ENCODE data around the gene TRIM75. TPM values are rescaled to one million over a fixed set of nuclear protein-coding genes. Genes with fewer than 3 reads are reported as not detected.
A peak's percentile ranks its signal among the peaks of the same experiment; 100 is the strongest.
"Not testable (repeated sequence)": the region's sequence is repeated elsewhere in the genome, so short reads cannot be mapped to it uniquely, and the experiment has no call there.

TRIM75 gene
- total and polyA plus RNA-seq, 10 donors = not detected

GRCh38 chr4:165077034-165077578, 23.4 kb downstream of the TRIM75 start:
- peaks cover 0 to 75% (median 30%) of the 10 kb centered on the region in 6 donors for H3K36me3 ChIP-seq
- H3K27me3 ChIP-seq (replicated peaks in 1 of 7) = no peaks in the 10 kb centered on the region
- intact Hi-C loops (cut with DNase I; ENCODE audit: low total_unique reads) = no loop called here
- 90 to 95% (median 93%) methylated on average over 5 of the region's 5 CpGs for WGBS, 5 donors
- no peak for DNase-seq
- H3K4me1 ChIP-seq = peaks cover 0 to 2% (median 0%) of the 10 kb centered on the region in 6 donors
- no peak overlapping the region for H3K4me3 ChIP-seq
- no peak for TF ChIP-seq CTCF (IDR thresholded peaks at IDR 0.05 in 8 of 11, conservative IDR thresholded peaks at IDR 0.05 in 3 of 11)
- no peak for TF ChIP-seq POLR2AphosphoS5 (IDR thresholded peaks at IDR 0.05)
- no peak for TF ChIP-seq POLR2A (IDR thresholded peaks at IDR 0.05)
- H3K9me3 ChIP-seq = no peaks in the 10 kb centered on the region
- H3K27ac ChIP-seq = no peak overlapping the region

DNA sequence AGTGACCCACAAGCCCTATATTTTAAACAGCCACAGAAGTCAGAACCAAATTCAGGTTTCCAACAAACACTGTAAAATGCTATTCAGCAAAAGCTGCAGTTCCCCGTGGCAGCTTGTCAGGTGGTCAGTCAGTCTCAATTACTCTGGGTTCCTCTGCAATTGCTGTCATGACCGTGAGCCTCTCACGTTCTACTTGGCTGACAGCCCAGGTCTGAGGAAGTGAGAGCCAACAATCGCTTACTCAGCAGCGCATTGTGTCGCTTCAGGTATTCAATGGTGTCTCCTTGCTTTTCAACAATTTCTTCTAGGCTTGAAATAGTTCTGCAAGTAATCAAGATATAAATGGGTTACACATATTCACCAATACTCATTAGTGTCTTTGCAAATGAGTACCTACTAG, 25.8 kb downstream of the TRIM75 start:
- no peaks in the 10 kb centered on the region for H3K27me3 ChIP-seq (replicated peaks in 1 of 7)
- WGBS, 5 donors = 36 to 48% (median 39%) methylated on average over 6 of the region's 6 CpGs
- H3K4me1 ChIP-seq = peaks cover 0 to 2% (median 0%) of the 10 kb centered on the region in 6 donors
- no peak overlapping the region for H3K27ac ChIP-seq
- peaks cover 0 to 75% (median 33%) of the 10 kb centered on the region in 6 donors for H3K36me3 ChIP-seq
- TF ChIP-seq POLR2AphosphoS5 (IDR thresholded peaks at IDR 0.05) (peak in 1 of 3 donors; percentile 42), POLR2A (IDR thresholded peaks at IDR 0.05) (no peak)
- H3K4me3 ChIP-seq = no peak overlapping the region
- intact Hi-C loops (cut with DNase I; ENCODE audit: low total_unique reads) = no loop called here
- H3K9me3 ChIP-seq = no peaks in the 10 kb centered on the region
- no peak for DNase-seq

GRCh38 chr4:165084787-165085186, 31.1 kb downstream of the TRIM75 start:
- H3K4me1 ChIP-seq; H3K27ac ChIP-seq; DNase-seq; H3K9me3 ChIP-seq; H3K4me3 ChIP-seq; intact Hi-C loops (cut with DNase I; ENCODE audit: low total_unique reads); H3K27me3 ChIP-seq (replicated peaks in 1 of 7): not testable (repeated sequence)
- H3K36me3 ChIP-seq = peaks cover 0 to 75% (median 49%) of the 10 kb centered on the region in 6 donors
- WGBS, 5 donors = 90 to 100% (median 98%) methylated on average over 5 to 7 of the region's 7 CpGs

DNA sequence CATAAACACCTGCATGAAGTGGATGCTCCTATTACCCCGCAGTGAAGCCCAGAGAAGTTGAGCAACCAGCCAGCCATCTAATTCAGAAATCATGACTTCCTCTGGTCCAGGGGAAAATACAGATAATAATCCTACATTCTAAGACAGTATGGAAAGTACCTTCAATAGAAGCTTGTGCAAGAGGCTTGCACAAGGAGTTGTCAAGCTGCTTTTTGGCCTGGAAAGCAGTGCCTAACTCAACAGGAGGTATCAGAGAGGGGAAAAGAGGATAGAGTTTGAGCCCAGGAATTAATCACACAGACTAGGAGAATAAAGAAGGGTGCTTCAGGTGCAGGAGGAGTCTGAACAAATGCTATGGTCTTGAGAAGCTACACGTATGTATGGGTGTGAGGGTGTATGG, 32.3 kb downstream of the TRIM75 start:
- WGBS, 5 donors = 66 to 98% (median 90%) methylated on average over 2 of the region's 2 CpGs
- intact Hi-C loops (cut with DNase I; ENCODE audit: low total_unique reads) = no loop called here

DNA sequence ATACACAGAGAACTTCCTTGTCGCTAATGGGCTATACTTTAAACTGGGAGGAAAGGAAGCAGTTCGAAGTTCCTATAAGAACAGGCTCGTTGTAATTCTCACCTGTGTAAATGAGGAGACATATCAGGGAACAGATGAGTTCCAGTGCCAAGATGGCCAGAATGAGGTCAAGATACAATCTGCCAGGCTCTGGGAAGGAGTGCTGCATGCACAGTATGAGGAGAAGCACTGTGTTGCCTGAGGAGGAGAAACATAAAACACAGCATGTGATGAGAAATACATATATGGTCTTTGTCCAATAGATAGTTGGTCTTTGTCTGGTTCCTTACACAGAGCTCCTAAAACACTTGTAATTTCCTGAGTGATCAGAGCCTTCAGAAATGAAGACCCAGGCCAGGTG, 34.7 kb downstream of the TRIM75 start:
- Histone ChIP-seq H3K4me1 (no peaks in the 10 kb centered on the region), H3K27ac (no peak overlapping the region), H3K4me3 (no peak overlapping the region), H3K9me3 (no peaks in the 10 kb centered on the region), H3K27me3 (replicated peaks in 1 of 7) (no peaks in the 10 kb centered on the region), H3K36me3 (peaks cover 0 to 96% (median 55%) of the 10 kb centered on the region in 6 donors)
- DNase-seq = no peak
- intact Hi-C loops (cut with DNase I; ENCODE audit: low total_unique reads) = no loop called here
- no peak for TF ChIP-seq POLR2A (IDR thresholded peaks at IDR 0.05)
- no peak for TF ChIP-seq CTCF (IDR thresholded peaks at IDR 0.05 in 8 of 11, conservative IDR thresholded peaks at IDR 0.05 in 3 of 11)
- TF ChIP-seq POLR2AphosphoS5 (IDR thresholded peaks at IDR 0.05) = no peak
- 85 to 93% (median 87%) methylated on average over 3 of the region's 3 CpGs for WGBS, 5 donors

More for the DNA sequence above, 32.3 kb downstream of the TRIM75 start:
- TF ChIP-seq POLR2AphosphoS5 (IDR thresholded peaks at IDR 0.05) (no peak), POLR2A (IDR thresholded peaks at IDR 0.05) (no peak), CTCF (IDR thresholded peaks at IDR 0.05 in 8 of 11, conservative IDR thresholded peaks at IDR 0.05 in 3 of 11) (no peak)
- no peaks in the 10 kb centered on the region for H3K9me3 ChIP-seq
- H3K27me3 ChIP-seq (replicated peaks in 1 of 7) = no peaks in the 10 kb centered on the region
- no peak overlapping the region for H3K27ac ChIP-seq
- no peak for DNase-seq
- H3K36me3 ChIP-seq = peaks cover 0 to 75% (median 49%) of the 10 kb centered on the region in 6 donors
- H3K4me3 ChIP-seq = no peak overlapping the region
- H3K4me1 ChIP-seq = no peaks in the 10 kb centered on the region

- peaks cover 0 to 99% (median 54%) of the 10 kb centered on the region in 6 donors for H3K36me3 ChIP-seq
- H3K4me3 ChIP-seq; intact Hi-C loops (cut with DNase I; ENCODE audit: low total_unique reads); H3K4me1 ChIP-seq; H3K27ac ChIP-seq; DNase-seq; H3K9me3 ChIP-seq; H3K27me3 ChIP-seq (replicated peaks in 1 of 7): not testable (repeated sequence)
- 94 to 97% (median 96%) methylated on average over 8 of the region's 8 CpGs for WGBS, 5 donors
Measured at GRCh38 chr4:165092187-165092586, 38.5 kb downstream of the TRIM75 start.
